ENCODE results near the gene FOXQ1.

DNA sequence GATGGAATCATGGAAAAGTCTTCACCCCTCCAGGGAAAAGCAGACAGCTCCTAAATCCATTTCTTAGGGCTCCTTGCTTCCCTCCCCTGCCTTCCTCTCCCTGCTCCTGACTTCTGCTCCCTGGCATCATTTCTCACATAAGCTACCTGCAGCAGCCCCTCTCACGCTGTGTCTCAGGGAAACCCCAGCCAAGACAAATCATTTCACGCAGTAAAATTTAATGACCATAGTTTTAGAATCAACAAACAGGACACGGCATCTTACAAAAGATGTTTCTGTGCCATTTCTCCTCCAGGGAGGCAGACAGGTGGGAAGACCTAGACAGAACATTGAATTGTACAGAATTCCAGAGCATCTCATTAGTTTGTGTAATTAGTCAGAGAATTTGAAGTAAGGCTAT, 16.5 kb upstream of the FOXQ1 start:
- no peak for TF ChIP-seq EP300 (IDR thresholded peaks at IDR 0.05; ENCODE audit: low read depth)
- TF ChIP-seq, protein P1, sequence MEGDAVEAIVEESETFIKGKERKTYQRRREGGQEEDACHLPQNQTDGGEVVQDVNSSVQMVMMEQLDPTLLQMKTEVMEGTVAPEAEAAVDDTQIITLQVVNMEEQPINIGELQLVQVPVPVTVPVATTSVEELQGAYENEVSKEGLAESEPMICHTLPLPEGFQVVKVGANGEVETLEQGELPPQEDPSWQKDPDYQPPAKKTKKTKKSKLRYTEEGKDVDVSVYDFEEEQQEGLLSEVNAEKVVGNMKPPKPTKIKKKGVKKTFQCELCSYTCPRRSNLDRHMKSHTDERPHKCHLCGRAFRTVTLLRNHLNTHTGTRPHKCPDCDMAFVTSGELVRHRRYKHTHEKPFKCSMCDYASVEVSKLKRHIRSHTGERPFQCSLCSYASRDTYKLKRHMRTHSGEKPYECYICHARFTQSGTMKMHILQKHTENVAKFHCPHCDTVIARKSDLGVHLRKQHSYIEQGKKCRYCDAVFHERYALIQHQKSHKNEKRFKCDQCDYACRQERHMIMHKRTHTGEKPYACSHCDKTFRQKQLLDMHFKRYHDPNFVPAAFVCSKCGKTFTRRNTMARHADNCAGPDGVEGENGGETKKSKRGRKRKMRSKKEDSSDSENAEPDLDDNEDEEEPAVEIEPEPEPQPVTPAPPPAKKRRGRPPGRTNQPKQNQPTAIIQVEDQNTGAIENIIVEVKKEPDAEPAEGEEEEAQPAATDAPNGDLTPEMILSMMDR (IDR thresholded peaks at IDR 0.05) = no peak
- TF ChIP-seq POLR2A (IDR thresholded peaks at IDR 0.05) = no peak
- no peak for TF ChIP-seq POLR2AphosphoS5 (IDR thresholded peaks at IDR 0.05)

Measured in transverse colon (tissue), 4 donors.